ENCODE measurements around the gene SLC26A9. TPM values are rescaled to one million over a fixed set of nuclear protein-coding genes. Genes with fewer than 3 reads are reported as not detected.

Gene SLC26A9
- total RNA-seq, 1 experiment from 2014 or later = not detected

GRCh38 chr1:205940710-205941109, 2.5 kb downstream of the SLC26A9 start:
- H3K9me3 ChIP-seq (ENCODE audit: control insufficient read depth, insufficient read depth, low read depth, low read length) = no peaks in the 10 kb centered on the region
- intact Hi-C loops (cut with micrococcal nuclease; ENCODE audit: unreplicated experiment) (no loop called here), in situ Hi-C loops (cut with HindIII; ENCODE audit: low pct_unique_long_range_greater_than_20kb, low sequenced_read_pairs) (no loop called here)
- H3K4me1 ChIP-seq (ENCODE audit: control insufficient read depth, insufficient read depth, low read length) = no peaks in the 10 kb centered on the region
- H3K4me3 ChIP-seq (ENCODE audit: low read depth in 2 of 2, low read length in 2 of 2) = no peak overlapping the region
- BruUV-seq (replicated peaks) = no TSS peak
- POLR2A ChIA-PET = no interaction called here
- no peak overlapping the region for H3K27ac ChIP-seq (ENCODE audit: low read length)
- CTCF ChIA-PET = no interaction called here
- peaks cover 16% of the 10 kb centered on the region; the same call in 1 of the 2 replicates for H3K27me3 ChIP-seq (ENCODE audit: control insufficient read depth, insufficient read depth, low read length)
- DNase-seq (ENCODE audit: low read depth, low spot score) = no peak
- ATAC-seq = no peak
- no peaks in the 10 kb centered on the region for H3K36me3 ChIP-seq (ENCODE audit: control insufficient read depth, insufficient read depth, low read length)
- no peak for TF ChIP-seq POLR2AphosphoS5 (IDR thresholded peaks at IDR 0.05; ENCODE audit: low read depth, low read length)
- no peak for TF ChIP-seq CTCF (IDR thresholded peaks at IDR 0.05)
- TF ChIP-seq SIN3A (IDR thresholded peaks at IDR 0.05; ENCODE audit: borderline replicate concordance, insufficient read depth, low read depth, low read length) = no peak
- TF ChIP-seq TCF7L2 (IDR thresholded peaks at IDR 0.05; ENCODE audit: low read depth, low read length) = no peak
- TF ChIP-seq, protein P1, sequence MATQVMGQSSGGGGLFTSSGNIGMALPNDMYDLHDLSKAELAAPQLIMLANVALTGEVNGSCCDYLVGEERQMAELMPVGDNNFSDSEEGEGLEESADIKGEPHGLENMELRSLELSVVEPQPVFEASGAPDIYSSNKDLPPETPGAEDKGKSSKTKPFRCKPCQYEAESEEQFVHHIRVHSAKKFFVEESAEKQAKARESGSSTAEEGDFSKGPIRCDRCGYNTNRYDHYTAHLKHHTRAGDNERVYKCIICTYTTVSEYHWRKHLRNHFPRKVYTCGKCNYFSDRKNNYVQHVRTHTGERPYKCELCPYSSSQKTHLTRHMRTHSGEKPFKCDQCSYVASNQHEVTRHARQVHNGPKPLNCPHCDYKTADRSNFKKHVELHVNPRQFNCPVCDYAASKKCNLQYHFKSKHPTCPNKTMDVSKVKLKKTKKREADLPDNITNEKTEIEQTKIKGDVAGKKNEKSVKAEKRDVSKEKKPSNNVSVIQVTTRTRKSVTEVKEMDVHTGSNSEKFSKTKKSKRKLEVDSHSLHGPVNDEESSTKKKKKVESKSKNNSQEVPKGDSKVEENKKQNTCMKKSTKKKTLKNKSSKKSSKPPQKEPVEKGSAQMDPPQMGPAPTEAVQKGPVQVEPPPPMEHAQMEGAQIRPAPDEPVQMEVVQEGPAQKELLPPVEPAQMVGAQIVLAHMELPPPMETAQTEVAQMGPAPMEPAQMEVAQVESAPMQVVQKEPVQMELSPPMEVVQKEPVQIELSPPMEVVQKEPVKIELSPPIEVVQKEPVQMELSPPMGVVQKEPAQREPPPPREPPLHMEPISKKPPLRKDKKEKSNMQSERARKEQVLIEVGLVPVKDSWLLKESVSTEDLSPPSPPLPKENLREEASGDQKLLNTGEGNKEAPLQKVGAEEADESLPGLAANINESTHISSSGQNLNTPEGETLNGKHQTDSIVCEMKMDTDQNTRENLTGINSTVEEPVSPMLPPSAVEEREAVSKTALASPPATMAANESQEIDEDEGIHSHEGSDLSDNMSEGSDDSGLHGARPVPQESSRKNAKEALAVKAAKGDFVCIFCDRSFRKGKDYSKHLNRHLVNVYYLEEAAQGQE (IDR thresholded peaks at IDR 0.05; ENCODE audit: insufficient read depth in 1 of 2, low read depth in 2 of 2, low read length in 1 of 2) = no peak

DNA sequence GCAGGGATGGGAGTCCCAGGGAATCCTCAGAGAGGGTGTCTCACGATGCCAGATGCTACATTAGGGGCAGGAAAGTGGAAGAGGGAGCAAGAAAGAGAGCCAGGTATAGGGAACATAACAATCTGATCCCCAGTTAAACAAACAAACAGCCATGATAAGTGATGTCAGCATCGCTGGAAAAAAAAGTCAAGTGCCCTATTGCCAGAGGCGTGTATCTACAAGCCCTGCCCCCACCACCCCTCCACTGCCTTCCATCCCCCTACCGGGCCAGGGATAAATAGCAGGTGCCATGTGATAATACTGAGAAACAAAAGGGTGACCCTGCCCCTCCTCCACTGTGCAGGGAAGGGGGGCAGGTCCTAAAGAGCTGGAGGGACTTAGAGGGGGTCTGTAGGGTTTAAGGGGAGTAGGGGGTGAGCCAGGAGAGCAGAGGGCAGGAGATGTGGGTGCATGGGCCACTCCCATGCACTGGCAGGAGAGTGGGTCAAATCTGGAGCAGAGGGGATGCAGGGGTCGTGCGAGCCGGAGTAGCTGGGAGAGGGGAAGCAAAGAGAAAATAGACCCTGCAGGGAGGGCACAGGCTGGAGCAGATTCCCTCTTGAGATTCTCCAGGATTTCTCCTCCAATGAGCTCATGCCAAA, 3.4 kb downstream of the SLC26A9 start:
- Histone ChIP-seq H3K27me3 (ENCODE audit: control insufficient read depth, insufficient read depth, low read length) (peaks cover 8% of the 10 kb centered on the region; the same call in 1 of the 2 replicates), H3K9me3 (ENCODE audit: control insufficient read depth, insufficient read depth, low read depth, low read length) (no peaks in the 10 kb centered on the region), H3K4me1 (ENCODE audit: control insufficient read depth, insufficient read depth, low read length) (no peaks in the 10 kb centered on the region), H3K36me3 (ENCODE audit: control insufficient read depth, insufficient read depth, low read length) (no peaks in the 10 kb centered on the region), H3K4me3 (ENCODE audit: low read depth in 2 of 2, low read length in 2 of 2) (no peak overlapping the region), H3K27ac (ENCODE audit: low read length) (no peak overlapping the region)
- intact Hi-C loops (cut with micrococcal nuclease; ENCODE audit: unreplicated experiment) = no loop called here
- ChIA-PET POLR2A (no interaction called here), CTCF (no interaction called here)
- in situ Hi-C loops (cut with HindIII; ENCODE audit: low pct_unique_long_range_greater_than_20kb, low sequenced_read_pairs) = no loop called here
- ATAC-seq (no peak), DNase-seq (ENCODE audit: low read depth, low spot score) (no peak)
- BruUV-seq (replicated peaks) = no TSS peak
- TF ChIP-seq CTCF (IDR thresholded peaks at IDR 0.05) = no peak
- TF ChIP-seq POLR2AphosphoS5 (IDR thresholded peaks at IDR 0.05; ENCODE audit: low read depth, low read length) = no peak
- no peak for TF ChIP-seq SIN3A (IDR thresholded peaks at IDR 0.05; ENCODE audit: borderline replicate concordance, insufficient read depth, low read depth, low read length)
- TF ChIP-seq, protein P1 (IDR thresholded peaks at IDR 0.05; ENCODE audit: insufficient read depth in 1 of 2, low read depth in 2 of 2, low read length in 1 of 2) = no peak
- no peak for TF ChIP-seq TCF7L2 (IDR thresholded peaks at IDR 0.05; ENCODE audit: low read depth, low read length)
